Skeletal muscle tissue (tissue), 4 donors: ENCODE data around the gene CACNA2D3. TPM values are rescaled to one million over a fixed set of nuclear protein-coding genes. Genes with fewer than 3 reads are reported as not detected.

Experiments
- H3K27ac ChIP-seq: one replicate; pipeline ENCODE4 v1.7.0; 2013; ENCODE audit warnings: mild to moderate bottlenecking, low read depth, low read length, inconsistent platforms
- H3K27me3 ChIP-seq, 3 donors: one replicate each; pipeline ENCODE4 v1.7.0; 2013; ENCODE audit warnings: low read length in 3 of 3; ENCODE audit not compliant: control insufficient read depth in 3 of 3, insufficient read depth in 3 of 3
- H3K36me3 ChIP-seq, 3 donors: one replicate each; pipeline ENCODE4 v1.7.0; 2013; ENCODE audit warnings: low read length in 3 of 3; ENCODE audit not compliant: control insufficient read depth in 3 of 3, insufficient read depth in 3 of 3
- H3K4me1 ChIP-seq, 3 donors: one replicate each; pipeline ENCODE4 v1.7.0; 2013; ENCODE audit warnings: low read length in 3 of 3, mild to moderate bottlenecking in 3 of 3; ENCODE audit not compliant: control insufficient read depth in 3 of 3, insufficient read depth in 3 of 3
- H3K4me3 ChIP-seq, 3 donors: one replicate each; pipeline ENCODE4 v1.7.0; 2013; ENCODE audit warnings: low read length in 3 of 3
- H3K9ac ChIP-seq, 3 donors: one replicate each; pipeline ENCODE4 v1.7.0; 2013; ENCODE audit warnings: low read length in 3 of 3, mild to moderate bottlenecking in 3 of 3, moderate library complexity in 2 of 3, low read depth in 1 of 3
- H3K9me3 ChIP-seq, 3 donors: one replicate each; pipeline ENCODE4 v1.7.0; 2013; ENCODE audit warnings: low read length in 3 of 3; ENCODE audit not compliant: control insufficient read depth in 3 of 3
- total RNA-seq: library from RNA; depleted of rRNA; stranded (reverse); fragments of >200 nt; gene quantifications from one replicate; pipeline ENCODE4 v1.2.3, GENCODE V29; 2014
- donor health status: Osteomylitis.

The CACNA2D3 gene
- total RNA-seq, 1 donor from 2014 or later, result 3.1 TPM

GRCh38 chr3:54309601-54310000, 187.2 kb downstream of the CACNA2D3 start:
- no peaks in the 10 kb centered on the region for H3K9me3 ChIP-seq
- no peak overlapping the region for H3K4me3 ChIP-seq
- H3K27me3 ChIP-seq, result no peaks in the 10 kb centered on the region
- H3K36me3 ChIP-seq, result no peaks in the 10 kb centered on the region
- no peaks in the 10 kb centered on the region for H3K4me1 ChIP-seq
- H3K27ac ChIP-seq, result no peak overlapping the region
- H3K9ac ChIP-seq, result no peak overlapping the region

GRCh38 chr3:54311211-54311747, 188.9 kb downstream of the CACNA2D3 start:
- no peaks in the 10 kb centered on the region for H3K36me3 ChIP-seq
- no peak overlapping the region for H3K9ac ChIP-seq
- H3K4me1 ChIP-seq, result no peaks in the 10 kb centered on the region
- H3K27me3 ChIP-seq, result no peaks in the 10 kb centered on the region
- no peaks in the 10 kb centered on the region for H3K9me3 ChIP-seq
- H3K4me3 ChIP-seq, result no peak overlapping the region
- no peak overlapping the region for H3K27ac ChIP-seq

- Histone ChIP-seq H3K4me1 (no peaks in the 10 kb centered on the region), H3K4me3 (no peak overlapping the region), H3K9me3 (no peaks in the 10 kb centered on the region), H3K36me3 (no peaks in the 10 kb centered on the region), H3K27ac (no peak overlapping the region), H3K27me3 (no peaks in the 10 kb centered on the region), H3K9ac (no peak overlapping the region)
Measured at GRCh38 chr3:54312156-54312899, 190.0 kb downstream of the CACNA2D3 start.

GRCh38 chr3:54313418-54313817, 191.1 kb downstream of the CACNA2D3 start:
- Histone ChIP-seq H3K4me3 (no peak overlapping the region), H3K36me3 (no peaks in the 10 kb centered on the region), H3K27me3 (no peaks in the 10 kb centered on the region), H3K9ac (no peak overlapping the region), H3K9me3 (no peaks in the 10 kb centered on the region), H3K4me1 (no peaks in the 10 kb centered on the region), H3K27ac (no peak overlapping the region)

GRCh38 chr3:54321520-54321919, 199.2 kb downstream of the CACNA2D3 start:
- Histone ChIP-seq H3K4me1 (peaks cover 0 to 5% (median 0%) of the 10 kb centered on the region in 3 donors), H3K4me3 (no peak overlapping the region), H3K27ac (no peak overlapping the region), H3K9ac (no peak overlapping the region), H3K27me3 (no peaks in the 10 kb centered on the region), H3K9me3 (no peaks in the 10 kb centered on the region), H3K36me3 (no peaks in the 10 kb centered on the region)

- H3K4me1 ChIP-seq, result peaks cover 0 to 5% (median 0%) of the 10 kb centered on the region in 3 donors
- H3K4me3 ChIP-seq, result no peak overlapping the region
Measured at GRCh38 chr3:54322354-54322753, 200.0 kb downstream of the CACNA2D3 start.

GRCh38 chr3:54324103-54324502, 201.8 kb downstream of the CACNA2D3 start:
- H3K27ac ChIP-seq, result no peak overlapping the region
- H3K9me3 ChIP-seq, result no peaks in the 10 kb centered on the region
- H3K4me1 ChIP-seq, result peaks cover 0 to 5% (median 0%) of the 10 kb centered on the region in 3 donors
- no peaks in the 10 kb centered on the region for H3K27me3 ChIP-seq
- H3K36me3 ChIP-seq, result no peaks in the 10 kb centered on the region
- no peak overlapping the region for H3K4me3 ChIP-seq
- no peak overlapping the region for H3K9ac ChIP-seq

More at GRCh38 chr3:54322354-54322753, 200.0 kb downstream of the CACNA2D3 start:
- no peaks in the 10 kb centered on the region for H3K36me3 ChIP-seq
- no peaks in the 10 kb centered on the region for H3K27me3 ChIP-seq
- no peak overlapping the region for H3K27ac ChIP-seq
- no peak overlapping the region for H3K9ac ChIP-seq
- no peaks in the 10 kb centered on the region for H3K9me3 ChIP-seq

- Histone ChIP-seq H3K27ac (no peak overlapping the region), H3K9ac (no peak overlapping the region), H3K36me3 (no peaks in the 10 kb centered on the region), H3K4me1 (no peaks in the 10 kb centered on the region), H3K27me3 (no peaks in the 10 kb centered on the region), H3K4me3 (no peak overlapping the region), H3K9me3 (no peaks in the 10 kb centered on the region)
Measured at GRCh38 chr3:54326951-54327350, 204.6 kb downstream of the CACNA2D3 start.

GRCh38 chr3:54331341-54331740, 209.0 kb downstream of the CACNA2D3 start:
- Histone ChIP-seq H3K9ac (no peak overlapping the region), H3K27ac (no peak overlapping the region), H3K27me3 (no peaks in the 10 kb centered on the region), H3K4me1 (no peaks in the 10 kb centered on the region), H3K9me3 (no peaks in the 10 kb centered on the region), H3K36me3 (no peaks in the 10 kb centered on the region), H3K4me3 (no peak overlapping the region)

GRCh38 chr3:54337846-54338245, 215.5 kb downstream of the CACNA2D3 start:
- peaks cover 0 to 18% (median 0%) of the 10 kb centered on the region in 3 donors for H3K4me1 ChIP-seq
- no peaks in the 10 kb centered on the region for H3K27me3 ChIP-seq
- H3K9me3 ChIP-seq, result no peaks in the 10 kb centered on the region
- H3K4me3 ChIP-seq, result no peak overlapping the region
- no peak overlapping the region for H3K27ac ChIP-seq
- no peaks in the 10 kb centered on the region for H3K36me3 ChIP-seq
- no peak overlapping the region for H3K9ac ChIP-seq
